Epithelial cell of esophagus (primary cell): ENCODE measurements around the gene PTDSS2.

Experiments used
- DNase-seq: peaks from one replicate; pipeline ENCODE4 v3.0.0; 2010; ENCODE audit warnings: low read depth
- H3K4me3 ChIP-seq: 2 replicates; pipeline ENCODE4 v1.5.1; 2011; ENCODE audit warnings: mild to moderate bottlenecking, low read length, control low read depth
- CTCF ChIP-seq: IDR thresholded peaks from 2 replicates; pipeline ENCODE4 v1.5.1; 2011; ENCODE audit warnings: low read depth, mild to moderate bottlenecking, low read length, control low read depth, inconsistent platforms; ENCODE audit not compliant: insufficient read depth; ENCODE audit errors: missing control alignments

PTDSS2 gene

GRCh38 chr11:405954-406795, 43.9 kb upstream of the PTDSS2 start:
- no peak for DNase-seq
- no peak for TF ChIP-seq CTCF
- no peak overlapping the region for H3K4me3 ChIP-seq

- DNase-seq: peak; percentile 90
- H3K4me3 ChIP-seq: peak overlapping the region; percentile 18
- TF ChIP-seq CTCF: no peak
Measured at GRCh38 chr11:406796-407650, 43.1 kb upstream of the PTDSS2 start.

- no peak for TF ChIP-seq CTCF
- H3K4me3 ChIP-seq: no peak overlapping the region
- DNase-seq: no peak
Measured at GRCh38 chr11:407651-408123, 42.4 kb upstream of the PTDSS2 start.

GRCh38 chr11:408154-409007, 41.7 kb upstream of the PTDSS2 start:
- no peak for DNase-seq
- no peak overlapping the region for H3K4me3 ChIP-seq
- TF ChIP-seq CTCF: no peak

- no peak for TF ChIP-seq CTCF
- H3K4me3 ChIP-seq: no peak overlapping the region
- DNase-seq: no peak
Measured at GRCh38 chr11:409008-409599, 41.0 kb upstream of the PTDSS2 start.
